Prostate gland (tissue), 2 donors: ENCODE results near the gene SLC24A4. TPM values are rescaled to one million over a fixed set of nuclear protein-coding genes. Genes with fewer than 3 reads are reported as not detected.

Experiments
- DNase-seq: peaks from one replicate; pipeline ENCODE4 v3.0.0-alpha.2; 2019; ENCODE audit warnings: low spot score
- H3K27ac ChIP-seq, 2 donors: fragments of 200-600 bp; sonication (generic); 2 replicates each; pipeline ENCODE4 v1.5.1; 2017 to 2019
- H3K27me3 ChIP-seq: fragments of 200-600 bp; sonication (generic); replicated peaks from 2 replicates; pipeline ENCODE4 v1.5.1; 2019; ENCODE audit not compliant: insufficient read depth
- H3K36me3 ChIP-seq, 2 donors: fragments of 200-600 bp; sonication (generic); 1 replicate in 1 of 2; 2 replicates in 1 of 2; pipeline versions ENCODE4 v1.5.1 to v1.8.1; 2017 to 2019
- H3K4me1 ChIP-seq: fragments of 200-600 bp; sonication (generic); replicated peaks from 2 replicates; pipeline ENCODE4 v1.5.1; 2019
- H3K4me3 ChIP-seq, 2 donors: fragments of 200-600 bp; sonication (generic); 2 replicates each; pipeline ENCODE4 v1.5.1; 2017 to 2019
- H3K9me3 ChIP-seq: fragments of 200-600 bp; sonication (generic); 2 replicates; pipeline ENCODE4 v1.5.1; 2017
- CTCF ChIP-seq, 4 experiments: fragments of 200-600 bp in 2 of 4; fragments of 450-650 bp in 2 of 4; sonication (generic) in 2 of 4; IDR thresholded peaks; 1 replicate in 3 of 4; 2 replicates in 1 of 4; pipeline ENCODE4 v1.5.1; 2016 to 2019; ENCODE audit warnings: antibody characterized with exemption in 4 of 4, mild to moderate bottlenecking in 2 of 4, moderate library complexity in 2 of 4
- POLR2A ChIP-seq: fragments of 450-650 bp; IDR thresholded peaks from one replicate; pipeline ENCODE4 v1.6.1; 2016; ENCODE audit warnings: antibody characterized with exemption, mild to moderate bottlenecking
- POLR2AphosphoS5 ChIP-seq: sonication (generic); formaldehyde crosslinking; IDR thresholded peaks from one replicate; pipeline ENCODE4 v1.6.1; 2017; ENCODE audit warnings: antibody characterized with exemption
- WGBS: methylation state at CpG from one replicate; pipeline ENCODE4 v1.1.5; 2018; 5-methylcytosine and 5-hydroxymethylcytosine counted together
- intact Hi-C: fragments of 100-400 bp; cut with DNase I; formaldehyde crosslinking; loops from one replicate; pipeline ENCODE4 v1.14.2; 2022
- total RNA-seq, 2 donors: library from RNA; depleted of rRNA; stranded (reverse); fragments of >200 nt; gene quantifications; one replicate each; pipeline ENCODE4 v1.1.0, GENCODE V29; 2016

Gene SLC24A4
- total RNA-seq, 2 donors from 2014 or later = 0.82 to 7.2 TPM

GRCh38 chr14:92470811-92471210, 147.8 kb downstream of the SLC24A4 start:
- TF ChIP-seq CTCF (IDR thresholded peaks at IDR 0.05) = no peak
- TF ChIP-seq POLR2AphosphoS5 = no peak
- TF ChIP-seq POLR2A = no peak
- DNase-seq = no peak
- Histone ChIP-seq H3K36me3 (no peaks in the 10 kb centered on the region), H3K4me1 (no peaks in the 10 kb centered on the region), H3K27ac (no peak overlapping the region), H3K27me3 (no peaks in the 10 kb centered on the region), H3K9me3 (no peaks in the 10 kb centered on the region), H3K4me3 (no peak overlapping the region)
- WGBS = 100% methylated on average over 1 of the region's 1 CpG
- intact Hi-C loops = no loop called here

GRCh38 chr14:92471919-92472318, 149.0 kb downstream of the SLC24A4 start:
- Histone ChIP-seq H3K9me3 (no peaks in the 10 kb centered on the region), H3K4me1 (no peaks in the 10 kb centered on the region), H3K4me3 (no peak overlapping the region), H3K27me3 (no peaks in the 10 kb centered on the region), H3K36me3 (no peaks in the 10 kb centered on the region), H3K27ac (no peak overlapping the region)
- no peak for DNase-seq
- TF ChIP-seq CTCF (IDR thresholded peaks at IDR 0.05) (no peak), POLR2AphosphoS5 (no peak), POLR2A (no peak)
- intact Hi-C loops = no loop called here

- intact Hi-C loops = no loop called here
- no peaks in the 10 kb centered on the region for H3K36me3 ChIP-seq
- no peak for TF ChIP-seq CTCF (IDR thresholded peaks at IDR 0.05)
- TF ChIP-seq POLR2AphosphoS5 = no peak
- no peak for TF ChIP-seq POLR2A
- H3K9me3 ChIP-seq = no peaks in the 10 kb centered on the region
- no peak overlapping the region for H3K27ac ChIP-seq
- H3K4me3 ChIP-seq = no peak overlapping the region
- H3K27me3 ChIP-seq = no peaks in the 10 kb centered on the region
- DNase-seq = no peak
- WGBS = 87% methylated on average over 1 of the region's 1 CpG
- H3K4me1 ChIP-seq = no peaks in the 10 kb centered on the region
These were observed 149.9 kb downstream of the SLC24A4 start for GRCh38 chr14:92472860-92473259.

GRCh38 chr14:92473261-92473968, 150.4 kb downstream of the SLC24A4 start:
- no peak for DNase-seq
- 76% methylated on average over 9 of the region's 9 CpGs for WGBS
- TF ChIP-seq POLR2A (no peak), POLR2AphosphoS5 (no peak), CTCF (IDR thresholded peaks at IDR 0.05) (no peak)
- intact Hi-C loops = no loop called here
- Histone ChIP-seq H3K27ac (no peak overlapping the region), H3K9me3 (no peaks in the 10 kb centered on the region), H3K4me3 (no peak overlapping the region), H3K4me1 (no peaks in the 10 kb centered on the region), H3K27me3 (no peaks in the 10 kb centered on the region), H3K36me3 (no peaks in the 10 kb centered on the region)

- H3K27ac ChIP-seq = no peak overlapping the region
- no peaks in the 10 kb centered on the region for H3K27me3 ChIP-seq
- 90% methylated on average over 3 of the region's 3 CpGs for WGBS
- H3K4me1 ChIP-seq = no peaks in the 10 kb centered on the region
- H3K4me3 ChIP-seq = no peak overlapping the region
- intact Hi-C loops = no loop called here
- no peaks in the 10 kb centered on the region for H3K36me3 ChIP-seq
- TF ChIP-seq CTCF (IDR thresholded peaks at IDR 0.05) (no peak), POLR2A (no peak), POLR2AphosphoS5 (no peak)
- H3K9me3 ChIP-seq = no peaks in the 10 kb centered on the region
- no peak for DNase-seq
These were observed 151.1 kb downstream of the SLC24A4 start for GRCh38 chr14:92473969-92474535.
